Endodermal cell (in vitro differentiated cells): ENCODE results near the gene TBC1D1. TPM values are rescaled to one million over a fixed set of nuclear protein-coding genes. Genes with fewer than 3 reads are reported as not detected.

Experiments used
- DNase-seq: peaks from one replicate; pipeline ENCODE4 v3.0.0-alpha.2; 2017
- H3K27ac ChIP-seq: 2 replicates; pipeline ENCODE4 v1.5.1; 2013; ENCODE audit warnings: mild to moderate bottlenecking, low read depth, low read length, moderate library complexity
- H3K27me3 ChIP-seq: 2 replicates; pipeline ENCODE4 v1.6.1; 2013; ENCODE audit warnings: mild to moderate bottlenecking, low read length, moderate library complexity; ENCODE audit not compliant: insufficient read depth, control insufficient read depth, poor library complexity, severe bottlenecking
- H3K36me3 ChIP-seq: 2 replicates; pipeline ENCODE4 v1.7.0; 2013; ENCODE audit warnings: mild to moderate bottlenecking, low read length, moderate library complexity; ENCODE audit not compliant: control insufficient read depth, insufficient read depth
- H3K4me1 ChIP-seq: one replicate; pipeline ENCODE4 v1.7.0; 2013; ENCODE audit warnings: low read length; ENCODE audit not compliant: control insufficient read depth, insufficient read depth
- H3K4me3 ChIP-seq: 2 replicates; pipeline ENCODE4 v1.5.1; 2013; ENCODE audit warnings: mild to moderate bottlenecking, low read length, moderate library complexity
- H3K9ac ChIP-seq: 2 replicates; pipeline ENCODE4 v1.6.1; 2013; ENCODE audit warnings: mild to moderate bottlenecking, low read length, moderate library complexity; ENCODE audit not compliant: poor library complexity, severe bottlenecking; ENCODE audit errors: extremely low read depth
- H3K9me3 ChIP-seq: 2 replicates; pipeline ENCODE4 v1.6.1; 2013; ENCODE audit warnings: mild to moderate bottlenecking, low read length, moderate library complexity; ENCODE audit not compliant: control insufficient read depth
- H3K27ac Mint-ChIP-seq: 2 replicates; pipeline ENCODE4 v1.8.0; 2020; ENCODE audit warnings: mixed read lengths
- H3K27me3 Mint-ChIP-seq: 2 replicates; pipeline ENCODE4 v1.8.0; 2021; ENCODE audit warnings: mild to moderate bottlenecking, mixed read lengths; ENCODE audit not compliant: insufficient read depth
- H3K36me3 Mint-ChIP-seq: 2 replicates; pipeline ENCODE4 v1.8.0; 2020; ENCODE audit warnings: low read depth, mixed read lengths
- H3K4me1 Mint-ChIP-seq: 2 replicates; pipeline ENCODE4 v1.8.0; 2020; ENCODE audit warnings: mixed read lengths
- H3K4me3 Mint-ChIP-seq: 2 replicates; pipeline ENCODE4 v1.8.0; 2020; ENCODE audit warnings: mild to moderate bottlenecking, moderate library complexity, mixed read lengths
- H3K9me3 Mint-ChIP-seq: 2 replicates; pipeline ENCODE4 v1.8.0; 2020; ENCODE audit warnings: mild to moderate bottlenecking, mixed read lengths
- WGBS, 2 experiments: methylation state at CpG; one replicate each; pipeline versions ENCODE4 v1.1.5 to v1.1.7; 2013; ENCODE audit warnings: missing lambda C conversion rate in 2 of 2, mixed read lengths in 1 of 2; ENCODE audit not compliant: insufficient coverage in 1 of 2, insufficient read length in 1 of 2; 5-methylcytosine and 5-hydroxymethylcytosine counted together
- total RNA-seq, 2 donors: library from RNA; stranded (reverse); fragmentation: NEBNext Ultra II Directional in 1 of 2; extraction: Animal tissue kit (Norgen Biotek cat#: 25700) in 1 of 2; gene quantifications; 2 replicates in 1 of 2; 3 replicates in 1 of 2; pipeline ENCODE4 v1.2.1, GENCODE V29; 2021
- TF ChIP-seq, protein P1 (sequence below): fragments of 200-600 bp; sonication (generic); conservative IDR thresholded peaks from 2 replicates; pipeline ENCODE4 v1.5.0; 2021; ENCODE audit warnings: antibody characterized with exemption, mild to moderate bottlenecking

Gene TBC1D1
- total RNA-seq, 2 donors from 2014 or later = 110 to 122 TPM

DNA sequence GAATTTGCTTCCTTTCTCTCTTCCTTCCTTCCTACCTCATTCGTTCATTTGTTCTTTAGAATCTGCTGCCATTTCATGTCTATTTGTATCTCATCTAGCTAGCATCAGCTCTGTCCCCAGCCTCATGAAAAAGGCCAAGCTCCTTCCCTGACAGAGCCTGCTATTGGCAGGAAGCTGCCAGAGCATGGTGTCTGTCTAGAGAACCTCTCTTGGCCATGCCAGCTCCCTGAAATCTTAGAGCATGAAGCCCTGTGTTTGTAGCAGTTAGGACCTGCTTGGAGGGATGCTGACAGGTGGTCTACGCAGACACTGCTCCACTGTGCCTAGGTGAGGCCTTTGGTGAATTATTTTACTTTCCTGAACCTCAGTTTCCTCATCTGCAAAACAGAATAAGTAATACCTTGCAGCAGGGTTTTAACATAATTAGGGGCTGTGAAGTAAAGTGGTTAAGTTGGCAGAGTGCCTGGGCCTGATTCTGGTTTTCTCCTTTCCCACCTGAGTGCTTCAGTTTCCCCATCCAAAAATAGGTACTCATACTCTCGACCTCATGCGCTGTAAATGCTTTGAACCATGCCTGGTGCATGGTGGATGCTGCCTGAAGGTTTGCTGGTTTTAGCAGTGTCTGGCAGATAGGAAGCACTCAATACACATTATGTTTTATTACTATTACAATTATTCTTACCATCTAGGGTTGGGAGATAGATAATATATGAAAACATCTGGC is 74.0 kb downstream of the TBC1D1 start:
- no peak overlapping the region for H3K9ac ChIP-seq
- H3K9me3 ChIP-seq = no peaks in the 10 kb centered on the region
- H3K27ac ChIP-seq = no peak overlapping the region
- no peak for DNase-seq
- TF ChIP-seq, protein P1, sequence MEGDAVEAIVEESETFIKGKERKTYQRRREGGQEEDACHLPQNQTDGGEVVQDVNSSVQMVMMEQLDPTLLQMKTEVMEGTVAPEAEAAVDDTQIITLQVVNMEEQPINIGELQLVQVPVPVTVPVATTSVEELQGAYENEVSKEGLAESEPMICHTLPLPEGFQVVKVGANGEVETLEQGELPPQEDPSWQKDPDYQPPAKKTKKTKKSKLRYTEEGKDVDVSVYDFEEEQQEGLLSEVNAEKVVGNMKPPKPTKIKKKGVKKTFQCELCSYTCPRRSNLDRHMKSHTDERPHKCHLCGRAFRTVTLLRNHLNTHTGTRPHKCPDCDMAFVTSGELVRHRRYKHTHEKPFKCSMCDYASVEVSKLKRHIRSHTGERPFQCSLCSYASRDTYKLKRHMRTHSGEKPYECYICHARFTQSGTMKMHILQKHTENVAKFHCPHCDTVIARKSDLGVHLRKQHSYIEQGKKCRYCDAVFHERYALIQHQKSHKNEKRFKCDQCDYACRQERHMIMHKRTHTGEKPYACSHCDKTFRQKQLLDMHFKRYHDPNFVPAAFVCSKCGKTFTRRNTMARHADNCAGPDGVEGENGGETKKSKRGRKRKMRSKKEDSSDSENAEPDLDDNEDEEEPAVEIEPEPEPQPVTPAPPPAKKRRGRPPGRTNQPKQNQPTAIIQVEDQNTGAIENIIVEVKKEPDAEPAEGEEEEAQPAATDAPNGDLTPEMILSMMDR = no peak
- H3K4me1 Mint-ChIP-seq = no peaks in the 10 kb centered on the region
- H3K27ac Mint-ChIP-seq = no peak overlapping the region
- no peaks in the 10 kb centered on the region for H3K27me3 Mint-ChIP-seq
- H3K27me3 ChIP-seq = no peaks in the 10 kb centered on the region
- no peaks in the 10 kb centered on the region for H3K9me3 Mint-ChIP-seq
- no peaks in the 10 kb centered on the region for H3K36me3 ChIP-seq
- H3K4me1 ChIP-seq = no peaks in the 10 kb centered on the region
- H3K36me3 Mint-ChIP-seq = no peaks in the 10 kb centered on the region
- H3K4me3 ChIP-seq = no peak overlapping the region
- 89 to 93% methylated on average over 2 to 4 of the region's 4 CpGs for WGBS, 2 experiments
- H3K4me3 Mint-ChIP-seq = no peak overlapping the region

DNA sequence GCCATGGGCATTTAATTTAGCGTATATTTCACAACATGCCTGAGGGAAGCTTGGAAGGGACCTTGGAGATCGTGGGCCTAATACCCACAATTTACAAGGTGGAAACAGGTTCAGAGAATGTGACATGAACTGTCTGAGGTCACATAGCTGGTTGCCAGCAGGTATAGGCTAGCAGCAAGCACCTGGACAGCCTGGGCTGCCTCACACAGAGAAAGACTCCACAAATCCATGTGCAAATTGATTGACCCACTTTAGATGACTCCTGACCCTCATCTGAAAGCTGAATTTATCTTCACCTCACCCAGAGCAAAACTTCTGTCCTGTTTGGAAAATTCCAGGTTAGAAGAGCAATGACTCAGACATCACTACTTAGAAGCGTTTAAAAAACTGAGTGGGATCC is 75.2 kb downstream of the TBC1D1 start:
- H3K36me3 ChIP-seq = no peaks in the 10 kb centered on the region
- H3K9ac ChIP-seq = no peak overlapping the region
- H3K9me3 ChIP-seq = no peaks in the 10 kb centered on the region
- H3K4me3 ChIP-seq = no peak overlapping the region
- Mint-ChIP-seq H3K9me3 (peaks cover 2% of the 10 kb centered on the region), H3K27ac (no peak overlapping the region), H3K27me3 (no peaks in the 10 kb centered on the region), H3K4me3 (no peak overlapping the region), H3K36me3 (no peaks in the 10 kb centered on the region), H3K4me1 (no peaks in the 10 kb centered on the region)
- 90 to 100% methylated on average over 3 of the region's 3 CpGs for WGBS, 2 experiments
- TF ChIP-seq, protein P1 = no peak
- no peak for DNase-seq
- H3K4me1 ChIP-seq = no peaks in the 10 kb centered on the region
- H3K27me3 ChIP-seq = no peaks in the 10 kb centered on the region
- no peak overlapping the region for H3K27ac ChIP-seq

DNA sequence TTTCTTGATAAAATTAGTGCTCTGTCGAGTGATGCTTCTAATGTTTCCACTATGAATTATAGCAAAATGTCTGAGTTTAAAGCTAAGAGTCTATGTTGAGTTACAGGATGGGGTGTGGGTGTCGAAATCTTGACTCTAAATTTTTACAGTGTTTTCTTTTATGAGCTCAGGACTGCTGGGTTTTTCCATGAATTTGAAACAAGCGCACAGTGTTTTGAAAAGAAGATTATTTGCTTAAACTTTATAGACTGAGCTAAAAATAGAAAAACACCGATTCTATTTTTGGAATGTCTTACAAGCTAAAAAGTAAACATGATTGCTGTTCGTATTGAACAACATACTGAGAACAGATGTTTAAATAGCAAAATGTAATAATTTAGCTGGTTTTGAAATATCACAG is 76.9 kb downstream of the TBC1D1 start:
- Mint-ChIP-seq H3K27me3 (no peaks in the 10 kb centered on the region), H3K4me1 (no peaks in the 10 kb centered on the region), H3K27ac (no peak overlapping the region), H3K36me3 (no peaks in the 10 kb centered on the region), H3K4me3 (no peak overlapping the region), H3K9me3 (peaks cover 2% of the 10 kb centered on the region)
- TF ChIP-seq, protein P1 = no peak
- no peaks in the 10 kb centered on the region for H3K27me3 ChIP-seq
- no peaks in the 10 kb centered on the region for H3K4me1 ChIP-seq
- no peaks in the 10 kb centered on the region for H3K9me3 ChIP-seq
- no peak for DNase-seq
- no peaks in the 10 kb centered on the region for H3K36me3 ChIP-seq
- WGBS, 2 experiments = 91 to 94% methylated on average over 4 to 5 of the region's 5 CpGs
- H3K4me3 ChIP-seq = no peak overlapping the region
- H3K27ac ChIP-seq = no peak overlapping the region
- no peak overlapping the region for H3K9ac ChIP-seq
